GM21447 (cell line): ENCODE measurements around the gene RAPGEFL1.
"Not testable (repeated sequence)": the region's sequence is repeated elsewhere in the genome, so short reads cannot be mapped to it uniquely, and the experiment has no call there.

Experiments
- ATAC-seq: cut with Tn5 transposase; IDR thresholded peaks from one replicate; pipeline ENCODE4 v1.9.1; 2021; ENCODE audit not compliant: unreplicated experiment

Gene RAPGEFL1, protein sequence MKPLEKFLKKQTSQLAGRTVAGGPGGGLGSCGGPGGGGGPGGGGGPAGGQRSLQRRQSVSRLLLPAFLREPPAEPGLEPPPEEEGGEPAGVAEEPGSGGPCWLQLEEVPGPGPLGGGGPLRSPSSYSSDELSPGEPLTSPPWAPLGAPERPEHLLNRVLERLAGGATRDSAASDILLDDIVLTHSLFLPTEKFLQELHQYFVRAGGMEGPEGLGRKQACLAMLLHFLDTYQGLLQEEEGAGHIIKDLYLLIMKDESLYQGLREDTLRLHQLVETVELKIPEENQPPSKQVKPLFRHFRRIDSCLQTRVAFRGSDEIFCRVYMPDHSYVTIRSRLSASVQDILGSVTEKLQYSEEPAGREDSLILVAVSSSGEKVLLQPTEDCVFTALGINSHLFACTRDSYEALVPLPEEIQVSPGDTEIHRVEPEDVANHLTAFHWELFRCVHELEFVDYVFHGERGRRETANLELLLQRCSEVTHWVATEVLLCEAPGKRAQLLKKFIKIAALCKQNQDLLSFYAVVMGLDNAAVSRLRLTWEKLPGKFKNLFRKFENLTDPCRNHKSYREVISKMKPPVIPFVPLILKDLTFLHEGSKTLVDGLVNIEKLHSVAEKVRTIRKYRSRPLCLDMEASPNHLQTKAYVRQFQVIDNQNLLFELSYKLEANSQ

DNA sequence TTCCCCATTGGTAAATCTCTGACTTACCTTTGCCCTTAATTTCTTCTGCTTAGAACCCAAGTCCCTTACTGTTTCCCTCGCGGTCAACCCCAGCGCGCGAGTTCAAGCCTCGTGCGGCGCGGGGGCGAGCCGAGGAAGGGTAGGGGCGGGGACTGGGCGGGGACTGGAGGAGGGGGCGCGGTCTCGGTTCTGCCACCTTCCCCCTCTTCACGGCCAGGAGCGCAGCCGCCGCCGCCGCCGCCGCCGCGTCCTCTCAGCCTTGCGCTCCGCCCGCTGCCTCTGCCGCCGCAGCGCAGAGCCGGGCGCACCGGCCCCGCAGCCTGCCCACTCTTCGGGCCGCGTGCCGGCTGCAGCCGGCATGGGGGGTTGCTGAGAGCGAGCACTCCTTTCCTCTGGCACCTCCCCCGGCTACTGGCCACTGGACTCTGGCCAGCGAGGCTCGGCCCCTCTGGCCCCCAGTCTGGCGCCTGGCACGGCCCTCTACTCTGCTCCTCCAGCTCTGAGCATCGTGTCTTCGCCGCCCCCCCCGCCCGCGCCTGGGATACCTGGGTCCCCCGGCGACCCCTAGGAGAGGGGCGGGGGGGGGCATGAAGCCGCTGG lies at the start of gene RAPGEFL1:
TSS of gene RAPGEFL1 (plus strand) at position 196 of the 600 bp plus-strand sequence. CDS start at position 588, 392 bp downstream.
- no peak for ATAC-seq

DNA sequence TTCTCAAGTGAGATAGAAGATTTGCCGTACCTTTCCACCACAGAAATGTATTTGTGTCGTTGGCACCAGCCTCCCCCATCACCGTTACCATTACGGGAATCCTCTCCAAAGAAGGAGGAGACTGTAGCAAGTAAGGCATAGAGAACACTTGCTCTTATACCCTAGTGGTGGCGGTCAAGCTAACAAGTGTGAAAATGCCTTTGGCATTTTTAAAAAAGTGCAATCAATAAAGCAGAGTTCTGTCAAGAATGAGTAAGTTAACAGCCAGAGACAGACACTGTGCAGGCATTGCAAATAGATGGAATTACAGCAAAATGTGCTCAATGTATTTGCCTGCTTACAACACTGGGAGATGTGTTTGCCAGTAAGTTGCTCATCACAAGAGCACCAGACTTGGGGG lies 47.8 kb upstream of the RAPGEFL1 start:
- no peak for ATAC-seq

DNA sequence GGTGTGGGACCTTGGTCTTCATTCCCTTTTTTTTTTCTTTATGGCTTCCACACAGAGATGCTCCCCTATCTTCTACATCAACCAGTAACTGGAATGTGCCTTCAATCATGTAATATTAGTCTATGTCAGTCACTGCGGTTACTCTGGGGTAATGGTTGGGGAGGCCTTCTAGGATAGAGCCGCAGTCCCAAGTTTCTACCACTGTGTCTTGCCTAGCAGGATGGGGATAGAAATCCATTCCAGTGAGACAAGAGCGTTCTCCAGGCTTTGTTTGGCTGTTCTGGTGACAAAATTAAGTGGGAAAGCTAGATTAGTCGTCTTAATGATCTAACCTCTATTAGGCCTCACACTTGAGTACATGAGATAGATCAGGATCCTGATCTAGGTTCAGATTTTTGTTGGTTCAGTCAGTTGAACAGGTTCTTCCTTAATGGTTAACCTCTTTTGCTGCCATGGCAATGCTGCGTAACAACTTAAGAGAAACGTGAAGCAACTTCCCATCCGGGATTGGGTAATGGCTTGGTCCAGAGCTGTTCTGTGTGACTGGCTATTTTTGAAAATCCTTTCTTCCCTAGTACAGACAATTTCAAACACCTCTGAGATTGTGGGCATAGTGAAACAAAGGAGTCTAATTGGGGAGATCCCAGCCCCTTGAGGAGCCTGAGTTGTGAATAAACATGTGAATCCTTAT lies 46.8 kb upstream of the RAPGEFL1 start:
- ATAC-seq: no peak

DNA sequence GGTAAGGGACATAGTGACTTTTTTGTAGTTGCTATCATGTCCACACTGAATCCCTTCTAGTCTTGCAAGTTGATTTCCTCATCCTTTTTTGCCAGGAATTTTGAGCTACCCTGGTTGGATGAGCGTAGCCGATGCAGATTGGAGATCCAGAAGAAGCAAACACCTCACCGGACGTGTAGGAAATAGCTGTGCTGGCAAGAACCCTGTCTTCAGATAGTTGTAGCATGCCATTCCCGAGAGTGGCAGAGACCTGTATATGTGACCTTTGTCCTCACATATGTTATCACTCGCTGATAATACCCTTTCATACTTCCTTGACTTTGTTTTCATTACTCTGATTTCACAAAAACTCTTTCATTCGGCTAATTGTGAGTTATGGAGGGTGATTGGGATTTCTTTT lies 43.1 kb upstream of the RAPGEFL1 start:
- ATAC-seq: no peak

DNA sequence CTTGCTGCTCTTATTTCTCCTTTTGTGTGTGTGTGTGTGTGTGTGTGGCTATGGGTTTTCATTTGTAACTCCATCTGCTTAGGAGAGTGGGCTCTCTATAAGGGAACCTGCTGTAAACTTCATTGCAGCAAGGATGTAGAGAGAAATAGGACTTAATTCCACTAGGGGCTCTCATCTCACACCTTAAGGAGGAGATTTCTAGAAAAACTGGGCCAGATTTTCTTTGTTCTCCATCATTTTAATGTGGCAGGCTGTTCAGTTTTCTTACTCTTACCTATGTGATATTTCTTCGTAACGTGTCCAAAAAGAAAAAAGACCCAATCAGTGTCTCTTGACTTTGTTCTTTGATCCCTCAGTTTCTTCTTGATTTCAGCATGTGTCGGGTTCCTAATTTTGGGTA lies 41.5 kb upstream of the RAPGEFL1 start:
- no peak for ATAC-seq

DNA sequence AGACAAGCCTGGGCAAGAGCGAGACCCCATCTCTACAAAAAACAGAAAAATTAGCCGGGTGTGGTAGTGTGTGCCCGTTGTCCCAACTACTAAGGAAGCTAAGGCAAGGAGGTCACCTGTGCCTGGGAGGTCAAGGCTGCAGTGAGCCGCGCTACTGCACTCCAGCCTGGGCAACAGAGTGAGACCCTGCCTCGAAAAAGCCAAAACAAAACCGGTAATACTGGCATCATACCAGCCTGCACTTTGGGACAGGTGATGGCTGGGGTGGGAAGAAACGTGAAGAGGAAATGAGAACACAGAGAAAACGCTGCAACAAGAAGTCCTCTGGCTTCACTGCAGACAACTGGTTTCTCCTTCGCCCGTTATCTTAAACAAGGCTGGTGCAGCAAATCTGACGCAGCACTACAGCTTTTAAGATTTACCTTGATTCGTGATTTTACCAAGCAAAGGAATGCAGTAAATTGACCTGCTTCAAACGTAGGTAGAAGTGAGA lies 37.7 kb upstream of the RAPGEFL1 start:
- peak; percentile 19 for ATAC-seq

DNA sequence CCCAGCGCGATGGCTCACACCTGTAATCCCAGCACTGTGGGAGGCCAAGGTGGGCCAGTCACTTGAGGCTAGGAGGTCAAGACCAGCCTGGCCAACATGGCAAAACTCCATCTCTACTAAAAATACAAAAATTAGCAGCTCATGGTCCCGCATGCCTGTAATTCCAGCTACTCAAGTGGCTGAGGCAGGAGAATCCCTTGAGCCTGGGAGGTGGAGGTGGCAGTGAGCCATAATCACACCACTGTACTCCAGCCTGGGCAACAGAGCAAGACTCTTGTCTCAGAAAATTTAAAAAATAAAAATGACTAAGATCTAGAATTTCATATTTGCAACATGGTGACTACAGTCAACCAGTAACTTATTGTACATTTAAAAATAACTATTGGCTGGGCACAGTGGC lies 34.1 kb upstream of the RAPGEFL1 start:
- not testable (repeated sequence) for ATAC-seq

DNA sequence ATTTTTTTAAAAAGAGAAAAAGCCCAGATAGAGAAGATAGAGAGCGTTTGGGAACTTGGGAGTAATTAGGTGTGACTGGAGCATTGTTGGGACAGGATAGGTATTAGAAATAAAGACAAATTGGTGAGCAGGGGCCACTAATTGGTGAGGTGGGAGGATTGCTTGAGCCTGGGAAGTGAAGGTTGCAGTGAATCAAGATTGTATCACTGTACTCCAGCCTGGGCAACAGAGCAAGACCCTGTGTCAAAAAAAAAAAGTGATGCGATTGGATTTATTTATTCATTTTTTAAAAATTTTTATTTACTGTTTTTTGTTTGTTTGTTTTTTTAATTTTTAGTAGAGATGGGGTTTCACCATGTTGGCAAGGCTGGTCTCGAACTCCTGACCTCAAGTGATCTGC lies 31.8 kb upstream of the RAPGEFL1 start:
- no peak for ATAC-seq

DNA sequence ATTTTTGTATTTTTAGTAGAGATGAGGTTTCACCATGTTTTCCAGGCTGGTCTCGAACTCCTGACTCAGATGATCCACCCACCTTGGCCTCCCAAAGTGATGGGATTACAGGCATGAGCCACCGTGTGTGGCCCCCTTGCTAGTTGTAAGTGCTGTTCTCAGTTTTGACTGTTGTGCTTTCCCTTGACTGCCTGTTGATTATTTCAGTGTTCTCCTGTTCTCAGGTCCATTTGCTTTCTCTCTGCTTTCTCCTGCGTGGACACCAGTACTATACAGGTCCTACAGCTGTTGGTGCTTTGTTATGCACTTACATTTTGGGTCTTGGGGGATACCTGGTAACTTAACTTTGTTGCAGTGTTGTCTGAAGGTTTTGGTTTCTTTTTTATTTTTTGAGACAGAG lies 28.7 kb upstream of the RAPGEFL1 start:
- ATAC-seq: no peak

DNA sequence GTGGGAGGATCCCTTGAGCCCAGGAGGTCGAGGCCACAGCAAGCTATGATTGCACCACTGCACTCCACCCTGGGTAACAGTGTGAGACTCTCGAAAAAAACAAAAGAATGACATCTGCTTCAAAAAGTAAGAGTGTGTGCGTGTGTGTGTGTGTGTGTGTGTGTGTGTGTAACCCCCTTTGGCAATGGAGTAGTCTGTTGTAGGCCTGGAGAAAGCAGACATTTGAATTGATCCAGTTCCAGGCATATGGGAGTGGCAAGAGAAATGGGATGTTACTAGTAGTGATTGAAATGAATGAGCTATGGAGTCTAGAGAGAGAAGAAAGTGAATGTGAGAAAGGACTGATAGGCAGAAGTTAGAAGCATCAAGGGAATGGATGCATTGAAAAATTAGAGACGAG lies 27.0 kb upstream of the RAPGEFL1 start:
- ATAC-seq: no peak

DNA sequence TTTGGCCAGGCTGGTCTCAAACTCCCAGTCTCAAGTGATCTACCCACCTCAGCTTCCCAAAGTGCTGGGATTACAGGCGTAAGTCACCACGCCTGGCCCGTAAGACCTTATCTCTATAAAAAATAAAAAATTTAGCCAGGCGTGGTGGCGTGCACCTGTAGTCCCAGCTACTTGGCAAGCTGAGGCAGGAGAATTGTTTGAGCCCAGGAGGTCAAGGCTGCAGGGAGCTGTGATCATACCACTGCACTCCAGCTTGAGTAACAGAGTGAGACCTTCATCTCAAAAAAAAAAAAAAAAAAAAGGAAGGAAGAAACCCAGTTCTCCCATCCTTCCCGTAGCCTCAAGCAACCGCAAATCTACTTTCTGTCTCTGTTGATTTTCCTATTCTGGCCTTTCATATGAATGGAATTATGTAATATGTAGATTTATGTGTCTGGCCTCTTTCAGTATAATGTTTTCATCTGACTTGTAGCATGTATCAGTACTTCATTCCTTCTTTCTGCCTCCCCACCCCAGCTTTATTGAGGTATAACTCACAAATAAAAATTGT lies 25.8 kb upstream of the RAPGEFL1 start:
- ATAC-seq: no peak

DNA sequence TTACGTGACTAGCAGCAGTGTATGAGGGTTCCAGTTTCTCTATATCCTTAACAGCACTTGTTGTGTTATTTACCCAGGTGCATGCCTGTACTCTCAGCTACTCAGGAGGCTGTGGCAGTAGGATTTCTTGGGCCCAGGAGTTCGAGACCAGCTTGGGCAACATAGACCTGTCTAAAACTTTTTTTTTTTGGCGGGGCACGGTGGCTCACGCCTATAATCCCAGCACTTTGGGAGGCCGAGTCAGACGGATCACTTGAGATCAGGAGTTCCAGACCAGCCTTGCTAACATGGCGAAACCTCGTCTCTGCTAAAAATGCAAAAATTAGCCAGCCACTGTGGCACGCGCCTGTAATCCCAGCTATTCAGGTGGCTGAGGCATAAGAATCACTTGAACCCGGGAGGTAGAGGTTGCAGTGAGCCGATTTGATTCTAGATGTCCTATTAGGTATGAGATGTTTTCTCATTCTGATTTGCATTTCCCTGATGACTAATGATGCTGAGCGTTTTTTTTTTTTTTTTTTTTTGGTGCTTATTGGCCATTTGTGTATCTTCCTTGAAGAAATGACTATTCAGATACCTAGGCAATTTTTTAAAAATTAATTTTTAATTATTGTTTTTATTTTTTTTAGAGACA lies 23.6 kb upstream of the RAPGEFL1 start:
- ATAC-seq: no peak

DNA sequence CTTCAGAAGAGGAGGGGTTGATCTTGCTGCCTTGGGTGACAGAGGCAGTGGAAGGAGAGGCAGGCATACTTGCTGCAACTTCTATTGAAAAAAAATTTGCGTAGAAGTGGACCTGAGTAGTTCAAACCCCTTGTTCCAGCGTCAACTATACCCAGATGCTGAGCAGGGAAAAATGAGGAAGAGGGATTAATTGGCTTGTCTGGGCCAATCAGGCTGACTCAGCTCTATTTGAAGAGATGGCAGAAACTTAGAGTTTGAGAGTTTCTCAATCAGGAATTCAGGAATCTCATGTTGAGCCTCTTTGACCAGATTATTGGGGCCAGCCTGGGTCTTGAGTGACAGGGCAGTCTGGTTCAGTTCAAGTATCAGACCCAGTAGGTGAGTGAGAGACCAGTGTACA lies 19.3 kb upstream of the RAPGEFL1 start:
- no peak for ATAC-seq

DNA sequence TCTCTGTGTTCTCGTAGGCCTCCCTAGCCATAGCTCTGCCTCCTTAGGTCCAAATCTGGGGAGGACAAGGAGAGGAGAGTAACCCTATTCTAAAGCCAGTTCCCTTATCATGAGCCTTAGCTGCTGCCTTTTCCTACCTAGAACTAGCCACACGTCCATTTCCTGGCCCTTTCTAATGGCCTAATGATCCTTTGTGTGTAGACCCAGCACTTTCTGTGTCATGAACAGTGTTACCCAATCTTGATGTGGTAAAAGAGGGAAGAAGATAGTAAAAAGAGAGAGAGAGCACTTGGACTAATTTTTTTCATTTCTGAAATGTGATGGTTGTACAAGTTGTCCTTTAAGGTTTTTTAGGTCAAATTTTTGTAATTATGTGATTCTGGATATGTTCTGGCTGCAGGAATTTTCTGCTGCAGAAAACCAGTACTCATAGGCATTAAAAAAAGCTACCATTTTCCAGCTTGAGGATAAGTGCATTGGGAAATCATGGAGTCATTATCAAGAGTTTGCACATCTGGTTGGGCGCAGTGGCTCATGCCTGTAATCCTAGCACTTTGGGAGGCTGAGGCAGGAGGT lies 18.7 kb upstream of the RAPGEFL1 start:
- ATAC-seq: no peak

DNA sequence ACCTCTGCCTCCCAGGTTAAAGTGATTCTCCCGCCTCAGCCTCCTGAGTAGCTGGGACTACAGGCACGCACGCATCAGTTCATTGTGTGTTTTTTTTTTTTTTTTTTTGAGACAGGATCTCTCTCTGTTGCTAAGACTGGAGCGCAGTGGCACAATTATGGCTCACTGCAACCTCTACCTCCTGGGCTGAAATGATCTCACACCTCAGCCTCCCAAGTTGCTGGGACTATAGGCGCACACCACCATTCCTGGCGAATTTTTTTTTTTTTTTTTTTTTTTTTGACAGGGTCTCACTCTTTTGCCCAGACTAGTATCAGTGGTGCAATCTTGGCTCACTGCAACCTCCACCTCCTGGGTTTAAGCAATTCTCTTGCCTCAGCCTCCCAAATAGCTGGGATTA lies 17.8 kb upstream of the RAPGEFL1 start:
- ATAC-seq: no peak

DNA sequence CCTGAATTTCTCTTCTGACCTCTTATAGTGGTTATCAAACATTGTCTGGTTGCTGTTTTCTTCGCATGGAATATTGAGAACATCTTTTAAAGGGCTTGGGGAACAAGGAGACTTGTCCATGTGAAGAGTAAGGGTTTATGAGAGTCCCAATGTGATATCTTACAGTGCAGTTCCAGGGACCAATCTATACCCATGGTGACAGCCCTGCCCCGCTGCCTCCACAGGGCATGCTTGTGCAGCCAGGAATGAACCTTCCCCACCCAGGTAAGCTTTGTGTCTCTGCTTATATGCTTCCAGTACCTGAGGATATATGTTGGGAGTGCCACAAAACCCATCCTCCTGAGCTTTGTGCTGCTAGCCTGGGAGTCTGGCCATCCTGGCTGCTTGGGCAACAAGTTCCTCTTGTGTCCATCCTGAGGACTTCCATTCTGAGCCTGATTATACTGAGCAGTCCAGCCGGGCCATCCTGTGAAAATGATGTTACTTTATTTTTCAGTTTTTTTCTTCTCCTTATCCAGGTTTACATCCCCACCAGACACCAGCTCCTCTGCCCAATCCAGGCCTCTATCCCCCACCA lies 9.5 kb upstream of the RAPGEFL1 start:
- ATAC-seq: no peak

DNA sequence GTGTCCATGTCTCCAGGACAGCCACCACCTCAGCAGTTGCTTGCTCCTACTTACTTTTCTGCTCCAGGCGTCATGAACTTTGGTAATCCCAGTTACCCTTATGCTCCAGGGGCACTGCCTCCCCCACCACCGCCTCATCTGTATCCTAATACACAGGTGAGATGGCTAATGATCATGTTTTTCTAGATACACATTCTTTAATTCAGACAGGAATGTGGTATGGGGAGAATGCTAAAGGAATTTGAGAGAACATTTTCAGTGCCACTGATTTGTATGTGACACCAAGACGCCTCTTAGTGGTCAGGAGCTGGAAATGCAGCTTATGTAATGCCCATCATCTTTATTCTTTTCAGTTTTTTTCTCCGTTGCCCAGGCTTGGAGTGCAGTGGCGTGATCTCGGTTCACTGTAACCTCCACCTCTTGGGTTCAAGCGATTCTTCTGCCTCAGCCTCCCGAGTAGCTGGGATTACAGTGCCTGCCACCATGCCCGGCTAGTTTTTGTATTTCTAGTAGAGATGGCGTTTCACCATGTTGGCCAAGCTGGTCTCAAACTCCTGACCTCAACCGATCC lies 8.9 kb upstream of the RAPGEFL1 start:
- ATAC-seq: no peak

DNA sequence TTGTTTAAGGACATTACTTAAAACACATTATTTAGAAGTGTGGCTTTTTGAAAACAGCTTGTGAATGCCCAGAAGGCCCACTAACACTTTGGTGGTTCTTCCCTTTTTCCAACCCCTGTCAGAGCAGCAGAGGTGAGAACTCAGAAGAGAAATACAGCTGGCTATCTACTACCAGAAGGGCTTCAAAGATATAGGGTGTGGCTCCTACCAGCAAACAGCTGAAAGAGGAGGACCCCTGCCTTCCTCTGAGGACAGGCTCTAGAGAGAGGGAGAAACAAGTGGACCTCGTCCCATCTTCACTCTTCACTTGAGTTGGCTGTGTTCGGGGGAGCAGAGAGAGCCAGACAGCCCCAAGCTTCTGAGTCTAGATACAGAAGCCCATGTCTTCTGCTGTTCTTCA lies 6.9 kb upstream of the RAPGEFL1 start:
- ATAC-seq: no peak

DNA sequence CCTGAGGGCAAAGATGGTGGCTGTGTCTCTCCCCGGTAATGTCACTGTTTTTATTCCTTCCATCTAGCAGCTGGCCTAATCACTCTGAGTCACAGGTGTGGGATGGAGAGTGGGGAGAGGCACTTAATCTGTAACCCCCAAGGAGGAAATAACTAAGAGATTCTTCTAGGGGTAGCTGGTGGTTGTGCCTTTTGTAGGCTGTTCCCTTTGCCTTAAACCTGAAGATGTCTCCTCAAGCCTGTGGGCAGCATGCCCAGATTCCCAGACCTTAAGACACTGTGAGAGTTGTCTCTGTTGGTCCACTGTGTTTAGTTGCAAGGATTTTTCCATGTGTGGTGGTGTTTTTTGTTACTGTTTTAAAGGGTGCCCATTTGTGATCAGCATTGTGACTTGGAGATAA lies 5.5 kb upstream of the RAPGEFL1 start:
- no peak for ATAC-seq
